Measurements from ENCODE around the gene RRAS2.
A peak's percentile ranks its signal among the peaks of the same experiment; 100 is the strongest.

RRAS2 gene

DNA sequence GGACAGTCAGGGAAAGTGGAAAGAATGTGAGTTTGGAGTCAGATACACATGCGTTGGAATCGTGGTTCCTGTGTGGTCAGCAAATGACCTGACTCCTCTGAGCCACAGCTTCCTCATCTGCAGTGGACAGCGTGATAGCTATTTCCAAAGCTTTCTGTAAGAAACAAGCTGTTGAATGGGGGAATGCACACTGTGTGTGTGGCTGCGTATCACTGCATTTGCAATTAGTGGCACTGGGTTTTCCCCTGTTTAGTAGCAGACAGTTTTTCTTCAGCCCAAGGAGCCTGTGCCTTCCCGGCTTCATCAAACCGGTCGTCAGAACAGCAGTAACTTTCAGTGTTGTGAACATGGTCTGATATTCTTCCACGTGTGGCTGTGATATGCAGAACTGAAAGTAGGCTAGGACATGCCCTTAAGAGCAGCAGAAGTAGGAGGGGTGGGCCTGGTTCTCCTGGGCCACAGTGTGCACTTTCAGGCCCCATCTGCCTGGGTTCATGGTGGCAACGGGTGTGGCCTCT is 121.5 kb downstream of the RRAS2 start:
- TF ChIP-seq, protein P1, sequence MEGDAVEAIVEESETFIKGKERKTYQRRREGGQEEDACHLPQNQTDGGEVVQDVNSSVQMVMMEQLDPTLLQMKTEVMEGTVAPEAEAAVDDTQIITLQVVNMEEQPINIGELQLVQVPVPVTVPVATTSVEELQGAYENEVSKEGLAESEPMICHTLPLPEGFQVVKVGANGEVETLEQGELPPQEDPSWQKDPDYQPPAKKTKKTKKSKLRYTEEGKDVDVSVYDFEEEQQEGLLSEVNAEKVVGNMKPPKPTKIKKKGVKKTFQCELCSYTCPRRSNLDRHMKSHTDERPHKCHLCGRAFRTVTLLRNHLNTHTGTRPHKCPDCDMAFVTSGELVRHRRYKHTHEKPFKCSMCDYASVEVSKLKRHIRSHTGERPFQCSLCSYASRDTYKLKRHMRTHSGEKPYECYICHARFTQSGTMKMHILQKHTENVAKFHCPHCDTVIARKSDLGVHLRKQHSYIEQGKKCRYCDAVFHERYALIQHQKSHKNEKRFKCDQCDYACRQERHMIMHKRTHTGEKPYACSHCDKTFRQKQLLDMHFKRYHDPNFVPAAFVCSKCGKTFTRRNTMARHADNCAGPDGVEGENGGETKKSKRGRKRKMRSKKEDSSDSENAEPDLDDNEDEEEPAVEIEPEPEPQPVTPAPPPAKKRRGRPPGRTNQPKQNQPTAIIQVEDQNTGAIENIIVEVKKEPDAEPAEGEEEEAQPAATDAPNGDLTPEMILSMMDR (IDR thresholded peaks at IDR 0.05; ENCODE audit: control insufficient read depth, insufficient read depth, low read depth, low read length, missing control alignments), result no peak
- DNase-seq (ENCODE audit: low read depth), result no peak
- H3K4me3 ChIP-seq (ENCODE audit: control insufficient read depth, low read depth, low read length), result no peak overlapping the region

DNA sequence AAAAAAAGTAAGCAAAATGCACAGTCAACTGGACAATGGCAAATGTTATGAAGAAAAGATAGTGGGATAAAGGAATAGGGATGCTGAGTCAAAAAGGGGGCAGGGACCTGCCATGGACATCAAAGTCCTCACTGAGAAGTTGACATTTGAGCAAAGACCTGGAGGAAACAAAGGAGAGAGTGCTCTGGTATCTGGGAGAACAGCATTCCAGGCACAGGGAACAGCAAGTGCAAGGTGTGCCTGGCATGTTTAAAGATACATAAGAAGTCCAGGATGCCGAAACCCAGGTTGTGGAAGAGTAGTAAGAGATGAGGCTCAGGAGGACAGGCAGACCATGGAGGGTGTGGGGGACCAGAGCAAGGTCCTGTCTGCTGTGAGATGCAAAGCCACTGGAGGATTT is 123.3 kb downstream of the RRAS2 start:
- no peak overlapping the region for H3K4me3 ChIP-seq (ENCODE audit: control insufficient read depth, low read depth, low read length)
- TF ChIP-seq, protein P1 (IDR thresholded peaks at IDR 0.05; ENCODE audit: control insufficient read depth, insufficient read depth, low read depth, low read length, missing control alignments), result no peak
- no peak for DNase-seq (ENCODE audit: low read depth)

DNA sequence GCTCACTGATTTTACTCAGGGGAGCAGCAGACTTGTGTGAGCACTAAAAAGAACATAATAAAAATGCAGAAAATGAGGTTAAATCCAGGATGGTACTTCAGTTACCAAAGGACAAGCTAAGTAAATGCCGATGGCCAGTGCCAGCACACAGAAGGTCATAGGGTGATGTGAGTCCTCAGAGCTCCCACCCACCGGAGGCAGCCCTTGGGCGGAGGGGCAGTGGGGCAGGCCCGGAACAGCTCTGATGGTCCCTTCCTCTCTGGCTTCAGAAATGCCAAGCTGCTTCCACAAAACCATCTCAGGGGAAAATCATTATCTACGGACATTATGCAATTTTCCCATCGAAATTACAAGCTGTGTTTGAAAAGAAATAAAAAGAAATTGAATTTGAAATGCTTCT is 124.5 kb downstream of the RRAS2 start:
- no peak overlapping the region for H3K4me3 ChIP-seq (ENCODE audit: control insufficient read depth, low read depth, low read length)
- TF ChIP-seq, protein P1 (IDR thresholded peaks at IDR 0.05; ENCODE audit: control insufficient read depth, insufficient read depth, low read depth, low read length, missing control alignments), result no peak
- no peak for DNase-seq (ENCODE audit: low read depth)

DNA sequence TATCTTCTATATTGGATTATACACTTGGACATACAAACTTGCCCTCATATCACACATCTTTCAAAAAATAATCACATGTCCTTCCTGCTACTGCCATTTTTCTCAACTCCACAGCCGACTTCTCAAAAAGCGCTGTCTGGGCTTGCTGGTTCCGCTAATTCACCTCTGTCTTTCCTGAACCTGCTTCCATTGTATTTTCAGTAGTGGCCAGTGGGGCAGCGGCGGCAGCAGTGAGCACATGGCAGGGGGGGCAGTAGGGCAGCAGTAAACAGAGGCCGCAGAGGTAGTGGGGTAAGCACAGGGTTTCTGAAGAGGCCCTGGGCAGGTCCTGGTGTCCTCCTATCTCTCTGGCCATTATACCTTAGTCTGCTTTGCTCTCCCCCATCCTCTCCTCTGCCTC is 126.3 kb downstream of the RRAS2 start:
- TF ChIP-seq, protein P1 (IDR thresholded peaks at IDR 0.05; ENCODE audit: control insufficient read depth, insufficient read depth, low read depth, low read length, missing control alignments), result peak; percentile 33
- no peak overlapping the region for H3K4me3 ChIP-seq (ENCODE audit: control insufficient read depth, low read depth, low read length)
- no peak for DNase-seq (ENCODE audit: low read depth)

DNA sequence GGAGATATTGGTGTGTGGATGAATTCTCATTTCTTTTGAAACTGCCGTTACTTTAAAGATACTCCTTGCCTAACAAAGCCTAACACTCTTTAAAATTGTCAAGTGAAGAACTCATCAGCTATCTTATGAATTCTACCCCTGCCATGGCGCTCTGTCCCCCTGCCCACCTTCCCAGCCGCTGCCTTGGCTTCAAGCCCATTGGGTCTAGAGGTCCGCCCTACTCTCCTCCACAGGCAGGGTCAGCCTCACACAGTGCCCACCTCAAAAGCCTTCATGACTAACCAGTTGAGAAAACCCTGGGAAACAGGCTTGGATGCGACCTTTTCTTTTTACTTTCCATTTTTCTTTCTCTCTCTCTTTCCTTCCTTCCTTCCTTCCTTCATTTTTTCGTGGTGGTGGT is 128.6 kb downstream of the RRAS2 start:
- H3K4me3 ChIP-seq (ENCODE audit: control insufficient read depth, low read depth, low read length), result no peak overlapping the region
- TF ChIP-seq, protein P1 (IDR thresholded peaks at IDR 0.05; ENCODE audit: control insufficient read depth, insufficient read depth, low read depth, low read length, missing control alignments), result no peak

DNA sequence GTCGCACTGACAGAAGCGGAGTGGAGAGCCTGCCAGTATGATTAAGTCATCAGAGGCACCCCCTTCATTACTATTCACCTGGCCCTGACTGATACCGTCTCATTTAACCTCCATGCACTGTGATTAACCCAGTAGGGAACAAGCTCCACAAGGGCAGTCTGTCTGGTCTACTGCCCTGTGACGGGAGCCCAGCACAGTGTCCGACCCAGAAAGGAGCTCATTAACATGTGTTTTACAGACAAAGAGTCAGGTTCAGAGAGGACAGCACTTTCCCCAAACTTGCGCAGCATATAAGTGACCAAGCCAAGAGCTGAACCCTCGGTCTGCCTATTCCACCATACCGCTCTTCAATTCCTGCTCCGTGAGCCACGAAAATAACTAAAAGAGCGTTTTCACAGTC is 129.5 kb downstream of the RRAS2 start:
- TF ChIP-seq, protein P1 (IDR thresholded peaks at IDR 0.05; ENCODE audit: control insufficient read depth, insufficient read depth, low read depth, low read length, missing control alignments), result no peak
- DNase-seq (ENCODE audit: low read depth), result no peak
- H3K4me3 ChIP-seq (ENCODE audit: control insufficient read depth, low read depth, low read length), result no peak overlapping the region

More for the DNA sequence above, 128.6 kb downstream of the RRAS2 start:
- DNase-seq (ENCODE audit: low read depth), result no peak

DNA sequence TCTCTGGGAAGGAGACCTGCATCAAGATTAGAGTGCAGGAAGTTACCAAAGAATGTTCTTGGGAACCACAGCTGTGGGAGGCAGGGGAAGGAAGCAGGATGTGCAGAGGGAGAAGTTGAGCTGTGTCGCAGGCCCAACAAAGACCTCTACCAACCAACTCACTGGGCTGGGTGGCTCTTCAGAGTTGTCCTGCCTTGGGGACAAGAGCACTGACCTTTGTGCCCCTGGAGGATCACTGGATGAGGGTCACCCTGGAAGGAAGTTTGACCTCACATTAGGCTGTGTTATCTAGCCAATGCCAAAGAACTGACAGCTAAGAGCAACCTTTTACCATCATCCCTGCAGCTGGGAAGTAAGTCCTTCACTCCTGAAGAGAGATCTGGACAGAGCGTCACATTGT is 130.6 kb downstream of the RRAS2 start:
- no peak overlapping the region for H3K4me3 ChIP-seq (ENCODE audit: control insufficient read depth, low read depth, low read length)
- TF ChIP-seq, protein P1 (IDR thresholded peaks at IDR 0.05; ENCODE audit: control insufficient read depth, insufficient read depth, low read depth, low read length, missing control alignments), result no peak
- DNase-seq (ENCODE audit: low read depth), result no peak

Measured in AG09309 (cell line).